ENCODE data around the gene ACAP3. TPM values are rescaled to one million over a fixed set of nuclear protein-coding genes. Genes with fewer than 3 reads are reported as not detected.

The ACAP3 gene
- polyA plus RNA-seq, 2 donors = 47.7 to 120 TPM

GRCh38 chr1:1331068-1331965, 23.6 kb upstream of the ACAP3 start, which contains the start of gene TAS1R3:
TSS of gene TAS1R3 (plus strand) at chr1:1331280. CDS start at chr1:1331346, 66 bp downstream.
- WGBS, 2 donors = 49 to 52% methylated on average over 40 to 41 of the region's 41 CpGs
- peaks cover 0 to 57% of the 10 kb centered on the region in 2 donors for H3K4me1 ChIP-seq (ENCODE audit: control insufficient read depth in 2 of 2, insufficient read depth in 2 of 2, low read length in 1 of 2)
- H3K27me3 ChIP-seq (ENCODE audit: control insufficient read depth in 1 of 2, insufficient read depth in 2 of 2, low read length in 2 of 2) = no peaks in the 10 kb centered on the region
- peak within 1 kb of the TSS in 1 of 2 donors; percentile 9 for H3K4me3 ChIP-seq (ENCODE audit: low read depth in 1 of 2, low read length in 2 of 2)
- peaks cover 3 to 51% of the 10 kb centered on the region in 2 donors for H3K36me3 ChIP-seq (ENCODE audit: control insufficient read depth in 2 of 2, insufficient read depth in 2 of 2, low read length in 1 of 2)
- peaks cover 0 to 5% of the 10 kb centered on the region in 2 donors for H3K9me3 ChIP-seq (ENCODE audit: control insufficient read depth in 2 of 2, insufficient read depth in 1 of 2, low read depth in 1 of 2, low read length in 1 of 2)
- no peak within 1 kb of the TSS for H3K27ac ChIP-seq (ENCODE audit: low read depth in 2 of 2, low read length in 1 of 2)

DNA sequence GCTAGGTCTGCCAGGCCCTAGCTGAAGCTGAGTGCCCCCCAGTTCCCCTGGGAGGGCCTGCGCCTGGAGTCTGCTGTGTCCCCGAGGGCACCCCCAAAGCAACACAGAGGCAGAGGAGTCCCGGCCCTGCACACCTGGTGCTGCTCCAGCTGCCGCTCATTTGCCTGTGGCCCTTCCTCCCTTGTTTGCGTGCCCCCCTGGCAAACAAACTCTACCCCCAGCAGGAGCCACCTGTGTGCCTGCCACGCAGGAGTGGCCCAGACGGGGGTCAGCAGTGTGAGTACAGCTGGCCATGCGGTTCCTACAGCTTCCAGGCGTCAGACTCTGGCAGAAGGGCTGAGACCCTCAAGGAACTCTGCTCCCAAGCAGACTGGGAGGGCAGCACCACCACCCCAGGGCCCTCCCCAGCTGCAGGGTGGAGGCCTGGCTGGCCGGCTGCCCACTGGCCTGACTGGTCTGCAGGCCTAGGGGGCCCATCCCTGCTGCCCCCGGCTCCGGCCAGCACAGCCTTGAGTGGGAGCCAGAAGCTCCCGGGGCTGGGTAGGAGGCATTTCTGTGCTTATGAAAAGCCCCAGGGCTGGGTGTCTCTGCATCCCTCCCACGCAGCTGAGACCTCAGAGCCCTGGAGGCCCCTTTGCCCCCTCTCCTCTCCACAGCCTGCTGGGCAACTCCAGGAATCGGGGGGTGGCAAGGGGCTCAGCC, 22.8 kb upstream of the ACAP3 start:
- no peak overlapping the region for H3K4me3 ChIP-seq (ENCODE audit: low read depth in 1 of 2, low read length in 2 of 2)
- H3K27ac ChIP-seq (ENCODE audit: low read depth in 2 of 2, low read length in 1 of 2) = no peak overlapping the region
- WGBS, 2 donors = 54 to 60% methylated on average over 15 of the region's 15 CpGs
- peaks cover 0 to 5% of the 10 kb centered on the region in 2 donors for H3K9me3 ChIP-seq (ENCODE audit: control insufficient read depth in 2 of 2, insufficient read depth in 1 of 2, low read depth in 1 of 2, low read length in 1 of 2)
- no peaks in the 10 kb centered on the region for H3K27me3 ChIP-seq (ENCODE audit: control insufficient read depth in 1 of 2, insufficient read depth in 2 of 2, low read length in 2 of 2)
- H3K4me1 ChIP-seq (ENCODE audit: control insufficient read depth in 2 of 2, insufficient read depth in 2 of 2, low read length in 1 of 2) = peaks cover 5 to 60% of the 10 kb centered on the region in 2 donors
- H3K36me3 ChIP-seq (ENCODE audit: control insufficient read depth in 2 of 2, insufficient read depth in 2 of 2, low read length in 1 of 2) = peaks cover 3 to 45% of the 10 kb centered on the region in 2 donors

- Histone ChIP-seq H3K27ac (ENCODE audit: low read depth in 2 of 2, low read length in 1 of 2) (peak overlapping the region in 1 of 2 donors; percentile 7), H3K27me3 (ENCODE audit: control insufficient read depth in 1 of 2, insufficient read depth in 2 of 2, low read length in 2 of 2) (no peaks in the 10 kb centered on the region), H3K9me3 (ENCODE audit: control insufficient read depth in 2 of 2, insufficient read depth in 1 of 2, low read depth in 1 of 2, low read length in 1 of 2) (peaks cover 0 to 5% of the 10 kb centered on the region in 2 donors), H3K4me1 (ENCODE audit: control insufficient read depth in 2 of 2, insufficient read depth in 2 of 2, low read length in 1 of 2) (peaks cover 6 to 57% of the 10 kb centered on the region in 2 donors), H3K4me3 (ENCODE audit: low read depth in 1 of 2, low read length in 2 of 2) (no peak overlapping the region), H3K36me3 (ENCODE audit: control insufficient read depth in 2 of 2, insufficient read depth in 2 of 2, low read length in 1 of 2) (peaks cover 3 to 36% of the 10 kb centered on the region in 2 donors)
- 89% methylated on average over 58 of the region's 58 CpGs for WGBS, 2 donors
Observed at GRCh38 chr1:1329304-1330210, 21.8 kb upstream of the ACAP3 start.

- Histone ChIP-seq H3K4me3 (ENCODE audit: low read depth in 1 of 2, low read length in 2 of 2) (no peak overlapping the region), H3K36me3 (ENCODE audit: control insufficient read depth in 2 of 2, insufficient read depth in 2 of 2, low read length in 1 of 2) (peaks cover 3 to 25% of the 10 kb centered on the region in 2 donors), H3K27ac (ENCODE audit: low read depth in 2 of 2, low read length in 1 of 2) (no peak overlapping the region), H3K9me3 (ENCODE audit: control insufficient read depth in 2 of 2, insufficient read depth in 1 of 2, low read depth in 1 of 2, low read length in 1 of 2) (peaks cover 0 to 5% of the 10 kb centered on the region in 2 donors), H3K27me3 (ENCODE audit: control insufficient read depth in 1 of 2, insufficient read depth in 2 of 2, low read length in 2 of 2) (no peaks in the 10 kb centered on the region), H3K4me1 (ENCODE audit: control insufficient read depth in 2 of 2, insufficient read depth in 2 of 2, low read length in 1 of 2) (peaks cover 8 to 48% of the 10 kb centered on the region in 2 donors)
- 78% methylated on average over 13 to 15 of the region's 15 CpGs for WGBS, 2 donors
Observed at GRCh38 chr1:1328254-1328653, 20.5 kb upstream of the ACAP3 start.

GRCh38 chr1:1327291-1327690, 19.6 kb upstream of the ACAP3 start:
- H3K36me3 ChIP-seq (ENCODE audit: control insufficient read depth in 2 of 2, insufficient read depth in 2 of 2, low read length in 1 of 2) = peaks cover 3 to 25% of the 10 kb centered on the region in 2 donors
- 91 to 92% methylated on average over 39 to 40 of the region's 40 CpGs for WGBS, 2 donors
- no peaks in the 10 kb centered on the region for H3K27me3 ChIP-seq (ENCODE audit: control insufficient read depth in 1 of 2, insufficient read depth in 2 of 2, low read length in 2 of 2)
- H3K4me3 ChIP-seq (ENCODE audit: low read depth in 1 of 2, low read length in 2 of 2) = no peak overlapping the region
- peaks cover 0 to 5% of the 10 kb centered on the region in 2 donors for H3K9me3 ChIP-seq (ENCODE audit: control insufficient read depth in 2 of 2, insufficient read depth in 1 of 2, low read depth in 1 of 2, low read length in 1 of 2)
- peaks cover 8 to 44% of the 10 kb centered on the region in 2 donors for H3K4me1 ChIP-seq (ENCODE audit: control insufficient read depth in 2 of 2, insufficient read depth in 2 of 2, low read length in 1 of 2)
- no peak overlapping the region for H3K27ac ChIP-seq (ENCODE audit: low read depth in 2 of 2, low read length in 1 of 2)

- Histone ChIP-seq H3K27ac (ENCODE audit: low read depth in 2 of 2, low read length in 1 of 2) (peak overlapping the region in 1 of 2 donors; percentile 95), H3K36me3 (ENCODE audit: control insufficient read depth in 2 of 2, insufficient read depth in 2 of 2, low read length in 1 of 2) (peaks cover 3 to 27% of the 10 kb centered on the region in 2 donors), H3K4me3 (ENCODE audit: low read depth in 1 of 2, low read length in 2 of 2) (peak overlapping the region; percentile 80 to 84), H3K27me3 (ENCODE audit: control insufficient read depth in 1 of 2, insufficient read depth in 2 of 2, low read length in 2 of 2) (no peaks in the 10 kb centered on the region), H3K9me3 (ENCODE audit: control insufficient read depth in 2 of 2, insufficient read depth in 1 of 2, low read depth in 1 of 2, low read length in 1 of 2) (peaks cover 0 to 5% of the 10 kb centered on the region in 2 donors), H3K4me1 (ENCODE audit: control insufficient read depth in 2 of 2, insufficient read depth in 2 of 2, low read length in 1 of 2) (peaks cover 8 to 36% of the 10 kb centered on the region in 2 donors)
- 55 to 58% methylated on average over 8 of the region's 8 CpGs for WGBS, 2 donors
Observed at GRCh38 chr1:1326075-1326605, 18.4 kb upstream of the ACAP3 start.

DNA sequence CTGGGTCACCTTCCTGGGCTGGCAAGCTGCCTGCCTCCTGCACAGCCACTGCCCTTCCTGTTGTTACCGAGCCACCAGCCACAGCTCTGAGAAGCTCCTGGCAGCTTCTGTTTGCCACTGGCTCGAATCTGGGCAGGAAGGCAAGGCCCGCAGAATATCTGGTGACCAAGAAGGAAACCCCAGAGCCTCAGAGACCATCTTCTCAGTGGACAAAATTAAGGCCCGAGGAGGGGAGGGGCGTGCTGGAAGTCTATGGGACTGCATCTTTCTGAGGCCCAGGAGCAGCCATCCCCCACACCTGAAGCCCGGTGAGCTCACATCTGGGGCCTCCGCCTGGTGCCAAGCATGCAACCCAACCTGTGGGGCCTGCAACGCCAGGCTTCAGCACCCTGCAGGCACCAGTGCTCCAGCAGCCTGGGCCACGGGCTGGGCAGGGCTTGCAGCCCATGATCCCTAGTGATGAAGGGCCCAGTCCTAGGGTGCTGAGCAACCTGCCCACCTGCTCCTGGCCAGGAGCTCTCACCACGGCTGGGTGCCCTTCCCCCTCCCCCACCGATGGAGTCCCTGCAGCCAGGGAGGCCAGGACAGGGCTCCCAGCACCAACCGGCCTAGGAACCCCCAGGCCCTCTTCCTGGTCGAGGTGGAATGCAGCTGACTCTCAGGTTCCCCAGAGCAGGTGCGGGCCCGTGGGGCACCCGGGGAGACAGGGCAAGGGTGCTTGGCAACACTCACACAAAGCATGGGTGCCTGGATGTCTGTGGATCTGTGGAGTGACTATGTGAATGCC, 17.8 kb upstream of the ACAP3 start:
- peaks cover 3 to 30% of the 10 kb centered on the region in 2 donors for H3K36me3 ChIP-seq (ENCODE audit: control insufficient read depth in 2 of 2, insufficient read depth in 2 of 2, low read length in 1 of 2)
- H3K27me3 ChIP-seq (ENCODE audit: control insufficient read depth in 1 of 2, insufficient read depth in 2 of 2, low read length in 2 of 2) = no peaks in the 10 kb centered on the region
- WGBS, 2 donors = 31 to 35% methylated on average over 16 of the region's 16 CpGs
- H3K4me1 ChIP-seq (ENCODE audit: control insufficient read depth in 2 of 2, insufficient read depth in 2 of 2, low read length in 1 of 2) = peaks cover 8 to 29% of the 10 kb centered on the region in 2 donors
- H3K4me3 ChIP-seq (ENCODE audit: low read depth in 1 of 2, low read length in 2 of 2) = peak overlapping the region; percentile 80 to 84
- H3K27ac ChIP-seq (ENCODE audit: low read depth in 2 of 2, low read length in 1 of 2) = peak overlapping the region; percentile 83 to 95
- peaks cover 0 to 5% of the 10 kb centered on the region in 2 donors for H3K9me3 ChIP-seq (ENCODE audit: control insufficient read depth in 2 of 2, insufficient read depth in 1 of 2, low read depth in 1 of 2, low read length in 1 of 2)

DNA sequence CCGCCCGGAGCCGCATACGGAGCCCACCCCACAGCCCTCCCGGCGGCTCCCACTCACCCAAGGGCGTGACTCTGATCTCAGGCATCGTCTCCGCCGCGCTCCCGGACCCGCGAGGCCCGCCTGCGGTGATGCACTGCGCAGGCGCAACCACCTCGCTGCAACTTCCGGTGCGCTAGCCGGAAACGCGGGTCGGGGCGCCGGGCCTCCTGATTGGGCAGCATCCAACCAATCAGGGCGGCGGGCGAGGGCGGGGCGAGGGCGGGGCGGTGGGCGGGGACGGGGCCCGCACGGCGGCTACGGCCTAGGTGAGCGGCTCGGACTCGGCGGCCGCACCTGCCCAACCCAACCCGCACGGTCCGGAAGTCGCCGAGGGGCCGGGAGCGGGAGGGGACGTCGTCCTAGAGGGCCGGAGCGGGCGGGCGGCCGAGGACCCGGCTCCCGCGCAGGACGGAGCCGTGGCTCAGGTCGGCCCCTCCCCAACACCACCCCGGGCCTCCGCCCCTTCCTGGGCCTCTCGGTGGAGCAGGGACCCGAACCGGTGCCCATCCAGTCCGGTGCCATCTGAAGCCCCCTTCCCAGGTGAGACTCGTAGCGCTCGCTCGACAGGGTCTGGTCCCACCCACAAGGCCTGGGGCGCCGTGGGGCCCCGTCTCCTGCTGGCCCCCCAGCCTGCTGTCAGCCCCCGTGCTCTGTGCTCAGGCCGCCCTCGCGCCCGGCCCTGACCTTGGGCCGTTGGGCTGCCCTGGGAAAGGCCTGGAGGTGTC, 17.0 kb upstream of the ACAP3 start, which contains the start of the genes CPTP and INTS11:
Gene CPTP (plus strand): TSS at position 279 of the 764 bp plus-strand sequence. CDS start 2,109 bp downstream, outside the sequence.
Gene INTS11 (minus strand): TSS at position 137 of the 764 bp plus-strand sequence. CDS start 52 bp downstream, at position 85.
- no peaks in the 10 kb centered on the region for H3K27me3 ChIP-seq (ENCODE audit: control insufficient read depth in 1 of 2, insufficient read depth in 2 of 2, low read length in 2 of 2)
- peaks cover 0 to 5% of the 10 kb centered on the region in 2 donors for H3K9me3 ChIP-seq (ENCODE audit: control insufficient read depth in 2 of 2, insufficient read depth in 1 of 2, low read depth in 1 of 2, low read length in 1 of 2)
- H3K27ac ChIP-seq (ENCODE audit: low read depth in 2 of 2, low read length in 1 of 2) = peak within 1 kb of the TSS; percentile 83 to 95
- peaks cover 8 to 22% of the 10 kb centered on the region in 2 donors for H3K4me1 ChIP-seq (ENCODE audit: control insufficient read depth in 2 of 2, insufficient read depth in 2 of 2, low read length in 1 of 2)
- H3K4me3 ChIP-seq (ENCODE audit: low read depth in 1 of 2, low read length in 2 of 2) = peak within 1 kb of the TSS; percentile 80 to 84
- peaks cover 3 to 33% of the 10 kb centered on the region in 2 donors for H3K36me3 ChIP-seq (ENCODE audit: control insufficient read depth in 2 of 2, insufficient read depth in 2 of 2, low read length in 1 of 2)
- 0 to 3% methylated on average over 62 to 84 of the region's 84 CpGs for WGBS, 2 donors

Data from esophagus (tissue), 2 donors.